SK-N-SH (cell line): Measurements from ENCODE around the gene SLC7A6OS.

ENCODE experiments used
- CTCF ChIP-seq: fragments of 200-600 bp; sonication (generic); IDR thresholded peaks from 2 replicates; pipeline ENCODE4 v1.6.1; 2017; ENCODE audit warnings: antibody characterized with exemption, mild to moderate bottlenecking, moderate library complexity
- EP300 ChIP-seq, 2 experiments: IDR thresholded peaks; 2 replicates each; pipeline versions ENCODE4 v1.4.0 to v1.6.1; 2012; ENCODE audit warnings: borderline replicate concordance in 1 of 2, low read depth in 1 of 2, low read length in 1 of 2
- EZH2phosphoT487 ChIP-seq: fragments of 200-600 bp; sonication (generic); IDR thresholded peaks from 2 replicates; pipeline ENCODE4 v1.6.1; 2017; ENCODE audit warnings: low read depth, mixed run types, mild to moderate bottlenecking, antibody characterized with exemption, moderate library complexity, borderline replicate concordance
- GABPA ChIP-seq: IDR thresholded peaks from 2 replicates; pipeline ENCODE4 v1.4.0; 2012; ENCODE audit warnings: low read depth, mild to moderate bottlenecking
- IRF3 ChIP-seq: fragments of 150-350 bp; IDR thresholded peaks from 2 replicates; pipeline ENCODE4 v1.6.1; 2016; ENCODE audit warnings: mild to moderate bottlenecking, low read depth, low read length
- MXI1 ChIP-seq: IDR thresholded peaks from 2 replicates; pipeline ENCODE4 v1.6.1; 2012; ENCODE audit warnings: mild to moderate bottlenecking, low read depth, low read length, improper control_type of control experiment
- NRF1 ChIP-seq: IDR thresholded peaks from 2 replicates; pipeline ENCODE4 v1.6.1; 2012; ENCODE audit warnings: low read depth, mild to moderate bottlenecking, low read length
- POLR2AphosphoS5 ChIP-seq: IDR thresholded peaks from 2 replicates; pipeline ENCODE4 v1.6.1; 2012; ENCODE audit warnings: low read depth, low read length
- RAD21 ChIP-seq: IDR thresholded peaks from 2 replicates; pipeline ENCODE4 v1.6.1; 2012; ENCODE audit warnings: mild to moderate bottlenecking, low read length
- RCOR1 ChIP-seq: fragments of 150-350 bp; IDR thresholded peaks from 2 replicates; pipeline ENCODE4 v1.6.1; 2017; ENCODE audit warnings: antibody characterized with exemption, low read length
- RFX5 ChIP-seq: IDR thresholded peaks from 2 replicates; pipeline ENCODE4 v1.6.1; 2012; ENCODE audit warnings: mild to moderate bottlenecking, improper control_type of control experiment, low read length
- YY1 ChIP-seq: IDR thresholded peaks from 2 replicates; pipeline ENCODE4 v1.4.0; 2012; ENCODE audit warnings: low read depth, mild to moderate bottlenecking

GRCh38 chr16:68287276-68288251, 23.2 kb downstream of the SLC7A6OS start:
- no peak for TF ChIP-seq RAD21
- TF ChIP-seq EP300 (IDR thresholded peaks at IDR 0.05; ENCODE audit: borderline replicate concordance in 1 of 2, low read depth in 1 of 2, low read length in 1 of 2), result no peak
- TF ChIP-seq CTCF, result no peak
- TF ChIP-seq YY1, result no peak
- no peak for TF ChIP-seq IRF3
- no peak for TF ChIP-seq POLR2AphosphoS5
- no peak for TF ChIP-seq NRF1
- TF ChIP-seq RCOR1, result no peak
- no peak for TF ChIP-seq MXI1
- TF ChIP-seq EZH2phosphoT487, result no peak
- no peak for TF ChIP-seq GABPA
- TF ChIP-seq RFX5, result no peak
